Measurements from ENCODE around the gene ANKH.

ANKH gene

GRCh38 chr5:14913096-14913495 lies 41.5 kb upstream of the ANKH start:
- Histone ChIP-seq H3K27me3 (ENCODE audit: insufficient read depth, low read length, poor library complexity, severe bottlenecking) (no peaks in the 10 kb centered on the region), H3K79me2 (ENCODE audit: insufficient read depth, low read length) (no peaks in the 10 kb centered on the region), H4K20me1 (ENCODE audit: insufficient read depth, low read length, poor library complexity, severe bottlenecking) (no peaks in the 10 kb centered on the region), H3K9me3 (ENCODE audit: insufficient read depth, low read depth, low read length) (no peaks in the 10 kb centered on the region), H3K4me2 (ENCODE audit: low read depth, low read length, poor library complexity, severe bottlenecking) (no peak overlapping the region), H3K9ac (ENCODE audit: low read depth, low read length, poor library complexity, severe bottlenecking) (no peak overlapping the region), H3F3A (ENCODE audit: low read depth) (no peaks in the 10 kb centered on the region), H3K4me3 (ENCODE audit: low read length, poor library complexity, severe bottlenecking) (no peak overlapping the region), H3K36me3 (ENCODE audit: insufficient read depth, low read length) (no peaks in the 10 kb centered on the region), H3K9me2 (replicated peaks; ENCODE audit: low read depth, low read length) (no peaks in the 10 kb centered on the region), H3K4me1 (ENCODE audit: insufficient read depth, low read length, poor library complexity, severe bottlenecking) (no peaks in the 10 kb centered on the region), H2AFZ (ENCODE audit: low read length) (no peak overlapping the region)
- TF ChIP-seq EZH2phosphoT487 (IDR thresholded peaks at IDR 0.05; ENCODE audit: borderline replicate concordance) (no peak), CTCF (conservative IDR thresholded peaks at IDR 0.05; ENCODE audit: low read length) (no peak)

GRCh38 chr5:14912206-14912605 lies 40.6 kb upstream of the ANKH start:
- Histone ChIP-seq H3K4me1 (ENCODE audit: insufficient read depth, low read length, poor library complexity, severe bottlenecking) (no peaks in the 10 kb centered on the region), H3K9me2 (replicated peaks; ENCODE audit: low read depth, low read length) (no peaks in the 10 kb centered on the region), H3K27me3 (ENCODE audit: insufficient read depth, low read length, poor library complexity, severe bottlenecking) (no peaks in the 10 kb centered on the region), H3K9me3 (ENCODE audit: insufficient read depth, low read depth, low read length) (no peaks in the 10 kb centered on the region), H3F3A (ENCODE audit: low read depth) (no peaks in the 10 kb centered on the region), H2AFZ (ENCODE audit: low read length) (no peak overlapping the region), H3K4me2 (ENCODE audit: low read depth, low read length, poor library complexity, severe bottlenecking) (no peak overlapping the region), H3K79me2 (ENCODE audit: insufficient read depth, low read length) (no peaks in the 10 kb centered on the region), H3K4me3 (ENCODE audit: low read length, poor library complexity, severe bottlenecking) (no peak overlapping the region), H3K36me3 (ENCODE audit: insufficient read depth, low read length) (no peaks in the 10 kb centered on the region), H4K20me1 (ENCODE audit: insufficient read depth, low read length, poor library complexity, severe bottlenecking) (no peaks in the 10 kb centered on the region), H3K9ac (ENCODE audit: low read depth, low read length, poor library complexity, severe bottlenecking) (no peak overlapping the region)
- TF ChIP-seq EZH2phosphoT487 (IDR thresholded peaks at IDR 0.05; ENCODE audit: borderline replicate concordance): no peak
- no peak for TF ChIP-seq CTCF (conservative IDR thresholded peaks at IDR 0.05; ENCODE audit: low read length)

GRCh38 chr5:14909369-14909768 lies 37.8 kb upstream of the ANKH start:
- Histone ChIP-seq H3K9me2 (replicated peaks; ENCODE audit: low read depth, low read length) (no peaks in the 10 kb centered on the region), H3K27me3 (ENCODE audit: insufficient read depth, low read length, poor library complexity, severe bottlenecking) (no peaks in the 10 kb centered on the region), H3K4me1 (ENCODE audit: insufficient read depth, low read length, poor library complexity, severe bottlenecking) (no peaks in the 10 kb centered on the region), H3F3A (ENCODE audit: low read depth) (no peaks in the 10 kb centered on the region), H3K79me2 (ENCODE audit: insufficient read depth, low read length) (no peaks in the 10 kb centered on the region), H3K4me3 (ENCODE audit: low read length, poor library complexity, severe bottlenecking) (no peak overlapping the region), H3K36me3 (ENCODE audit: insufficient read depth, low read length) (no peaks in the 10 kb centered on the region), H2AFZ (ENCODE audit: low read length) (no peak overlapping the region), H4K20me1 (ENCODE audit: insufficient read depth, low read length, poor library complexity, severe bottlenecking) (no peaks in the 10 kb centered on the region), H3K9me3 (ENCODE audit: insufficient read depth, low read depth, low read length) (no peaks in the 10 kb centered on the region), H3K4me2 (ENCODE audit: low read depth, low read length, poor library complexity, severe bottlenecking) (no peak overlapping the region), H3K9ac (ENCODE audit: low read depth, low read length, poor library complexity, severe bottlenecking) (no peak overlapping the region)
- no peak for TF ChIP-seq EZH2phosphoT487 (IDR thresholded peaks at IDR 0.05; ENCODE audit: borderline replicate concordance)
- no peak for TF ChIP-seq CTCF (conservative IDR thresholded peaks at IDR 0.05; ENCODE audit: low read length)
